K562 (cell line): Measurements from ENCODE around the gene MYO1D. TPM values are rescaled to one million over a fixed set of nuclear protein-coding genes. Genes with fewer than 3 reads are reported as not detected.

Source experiments
- ATAC-seq: fragments of 200-7000 bp; cut with Tn5 transposase; 3 replicates; pipeline ENCODE4 v1.9.1; 2020; ENCODE audit warnings: moderate library complexity
- BruUV-seq: library from RNA; stranded (reverse); fragments of 400-500 nt; replicated peaks from 2 replicates; lab custom pipeline; 2021; lab: Mats Ljungman, UMichigan
- CTCF ChIA-PET: fragments of 300-600 bp; formaldehyde crosslinking; extraction: SDS; loops from one replicate; lab custom pipeline; 2021; ENCODE audit warnings: low intra/inter-chr PET ratio; lab: Yijun Ruan, JAX
- POLR2A ChIA-PET: fragments of 300-600, 350-650 bp; sonication (Branson Sonifier 250); formaldehyde crosslinking; extraction: SDS; loops from one replicate; lab custom pipeline; 2021; ENCODE audit warnings: antibody characterized with exemption, inconsistent platforms; lab: Yijun Ruan, JAX
- DNase-seq, 4 experiments: peaks; one replicate each; pipeline versions ENCODE4 v3.0.0 to v3.0.0-alpha.2; 2011 to 2018; ENCODE audit warnings: low spot score in 3 of 4, mixed read lengths in 3 of 4; ENCODE audit errors: extremely low read depth in 1 of 4
- FAIRE-seq: peaks from 2 replicates; lab custom pipeline; 2011; peaks lifted over from hg19 to GRCh38; lab: Jason Lieb, UNC
- H2AFZ ChIP-seq: 2 replicates; pipeline ENCODE4 v1.6.0; 2011; ENCODE audit warnings: low read depth, low read length, control low read depth, inconsistent platforms
- H3K27ac ChIP-seq: fragments of 200-600 bp; 3 replicates; pipeline ENCODE4 v1.8.0; 2011; ENCODE audit warnings: low read depth, mild to moderate bottlenecking, control low read depth, inconsistent platforms, low read length, moderate library complexity, mixed read lengths; ENCODE audit errors: extremely low read depth
- H3K27me3 ChIP-seq, 2 experiments: fragments of 300-600 bp in 1 of 2; 2 replicates in 1 of 2; 3 replicates in 1 of 2; pipeline versions ENCODE4 v1.6.0 to v1.8.0; 2011; ENCODE audit warnings: inconsistent platforms in 2 of 2, low read length in 2 of 2, mild to moderate bottlenecking in 1 of 2, mixed read lengths in 1 of 2, moderate library complexity in 1 of 2; ENCODE audit not compliant: control insufficient read depth in 2 of 2, insufficient read depth in 2 of 2
- H3K36me3 ChIP-seq: fragments of 300-600 bp; 3 replicates; pipeline ENCODE4 v1.8.0; 2011; ENCODE audit warnings: mild to moderate bottlenecking, low read length, inconsistent platforms; ENCODE audit not compliant: control insufficient read depth, insufficient read depth
- H3K4me1 ChIP-seq, 2 experiments: fragments of 200-600 bp in 1 of 2; replicated peaks in 1 of 2; 2 replicates in 1 of 2; 3 replicates in 1 of 2; pipeline versions ENCODE4 v1.5.1 to v1.8.0; 2011; ENCODE audit warnings: inconsistent platforms in 2 of 2, low read length in 2 of 2, mild to moderate bottlenecking in 1 of 2, mixed read lengths in 1 of 2, moderate library complexity in 1 of 2; ENCODE audit not compliant: control insufficient read depth in 2 of 2, insufficient read depth in 2 of 2
- H3K4me2 ChIP-seq: 2 replicates; pipeline ENCODE4 v1.6.1; 2011; ENCODE audit warnings: low read length, control low read depth, inconsistent platforms, mixed read lengths; ENCODE audit not compliant: insufficient read depth
- H3K4me3 ChIP-seq: fragments of 200-600 bp; sonication (generic), shearing (Covaris generic); 2 replicates; pipeline ENCODE4 v1.5.1; 2016; ENCODE audit warnings: control low read depth, inconsistent platforms
- H3K79me2 ChIP-seq: fragments of 200-600 bp; 3 replicates; pipeline ENCODE4 v1.8.0; 2011; ENCODE audit warnings: low read length, inconsistent platforms; ENCODE audit not compliant: control insufficient read depth, insufficient read depth
- H3K9ac ChIP-seq, 2 experiments: 2 replicates each; pipeline versions ENCODE4 v1.6.0 to v1.6.1; 2011; ENCODE audit warnings: low read depth in 2 of 2, low read length in 2 of 2, control low read depth in 1 of 2, inconsistent platforms in 1 of 2, mild to moderate bottlenecking in 1 of 2, mixed read lengths in 1 of 2; ENCODE audit not compliant: insufficient read depth in 1 of 2
- H3K9me1 ChIP-seq: one replicate; pipeline ENCODE4 v1.6.0; 2011; ENCODE audit warnings: inconsistent platforms, mild to moderate bottlenecking, low read length, moderate library complexity; ENCODE audit not compliant: control insufficient read depth, insufficient read depth
- H3K9me3 ChIP-seq: replicated peaks from 2 replicates; pipeline ENCODE4 v1.5.1; 2011; ENCODE audit warnings: low read depth, low read length, inconsistent platforms; ENCODE audit not compliant: control insufficient read depth, insufficient read depth
- H4K20me1 ChIP-seq: replicated peaks from 2 replicates; pipeline ENCODE4 v1.6.1; 2011; ENCODE audit warnings: low read length, inconsistent platforms, mixed read lengths; ENCODE audit not compliant: control insufficient read depth, insufficient read depth
- CHCHD3 ChIP-seq: fragments of 250-450 bp; sonication (Bioruptor Pico); IDR thresholded peaks from 2 replicates; pipeline ENCODE4 v2.1.2; 2022; ENCODE audit warnings: mild to moderate bottlenecking
- CREB5 ChIP-seq: fragments of 250-450 bp; sonication (Bioruptor Pico); IDR thresholded peaks from 2 replicates; pipeline ENCODE4 v1.5.0; 2020; ENCODE audit warnings: mild to moderate bottlenecking
- EP300 ChIP-seq: IDR thresholded peaks from 2 replicates; pipeline ENCODE4 v1.6.1; 2012; ENCODE audit warnings: low read length, improper control_type of control experiment
- FOS ChIP-seq: IDR thresholded peaks from 3 replicates; pipeline ENCODE4 v1.6.1; 2011; ENCODE audit not compliant: insufficient read length; ENCODE audit errors: extremely low read depth
- HDAC1 ChIP-seq, 2 experiments: fragments of 450-650 bp; IDR thresholded peaks; 2 replicates each; pipeline ENCODE4 v1.6.1; 2016 to 2017; ENCODE audit warnings: inconsistent platforms in 1 of 2, mild to moderate bottlenecking in 1 of 2, moderate library complexity in 1 of 2
- RHOXF2B ChIP-seq: fragments of 250-450 bp; sonication (Bioruptor Pico); conservative IDR thresholded peaks from 2 replicates; pipeline ENCODE4 v1.5.1; 2021
- TAF1 ChIP-seq: IDR thresholded peaks from 2 replicates; pipeline ENCODE4 v1.6.1; 2011; ENCODE audit warnings: mild to moderate bottlenecking, low read length, moderate library complexity; ENCODE audit not compliant: insufficient read depth, control insufficient read depth, severe bottlenecking; ENCODE audit errors: extremely low read depth
- TCF7 ChIP-seq: sonication (generic); IDR thresholded peaks from 2 replicates; pipeline ENCODE4 v1.6.1; 2016; ENCODE audit warnings: antibody characterized with exemption, borderline replicate concordance
- TEAD2 ChIP-seq: fragments of 450-650 bp; IDR thresholded peaks from 2 replicates; pipeline ENCODE4 v1.6.1; 2016; ENCODE audit warnings: missing genetic modification characterization, control low read depth, missing compliant biosample characterization
- ZBTB5 ChIP-seq: fragments of 450-650 bp; IDR thresholded peaks from 2 replicates; pipeline ENCODE4 v1.6.1; 2017; ENCODE audit warnings: antibody characterized with exemption
- ZNF263 ChIP-seq: sonication (generic); formaldehyde crosslinking; IDR thresholded peaks from 2 replicates; pipeline ENCODE4 v1.8.0; 2022; ENCODE audit warnings: mild to moderate bottlenecking, missing genetic modification reagents, borderline replicate concordance
- ZNF384 ChIP-seq: IDR thresholded peaks from 2 replicates; pipeline ENCODE4 v1.6.1; 2012; ENCODE audit warnings: low read depth, low read length, improper control_type of control experiment
- ZNF699 ChIP-seq: fragments of 250-450 bp; sonication (Bioruptor Pico); IDR thresholded peaks from 2 replicates; pipeline ENCODE4 v1.8.0; 2021; ENCODE audit warnings: mild to moderate bottlenecking, moderate library complexity; ENCODE audit not compliant: insufficient replicate concordance
- ZNF740 ChIP-seq, 3 experiments: fragments of 200-800 bp in 1 of 3; sonication (Bioruptor generic) in 1 of 3; sonication (generic) in 1 of 3; formaldehyde crosslinking in 1 of 3; IDR thresholded peaks; 2 replicates each; pipeline versions ENCODE4 v1.6.1 to v1.8.0; 2016 to 2022; ENCODE audit warnings: mild to moderate bottlenecking in 2 of 3, missing compliant biosample characterization in 2 of 3, missing genetic modification characterization in 2 of 3, missing genetic modification reagents in 1 of 3
- ZNF76 ChIP-seq: fragments of 250-450 bp; sonication (Bioruptor Pico); IDR thresholded peaks from 2 replicates; pipeline ENCODE4 v1.4.0; 2020; ENCODE audit warnings: mild to moderate bottlenecking, moderate library complexity, borderline replicate concordance
- ZNF79 ChIP-seq: fragments of 250-450 bp; sonication (Bioruptor Pico); IDR thresholded peaks from 2 replicates; pipeline ENCODE4 v1.4.0; 2020; ENCODE audit warnings: low read depth, mild to moderate bottlenecking, moderate library complexity
- WGBS: fragments of 100-300 bp; shearing (Covaris generic); methylation state at CpG from one replicate; pipeline ENCODE4 v1.1.6; 2016; ENCODE audit warnings: low coverage, mixed read lengths; ENCODE audit not compliant: insufficient coverage; ENCODE audit errors: missing lambda C conversion rate; 5-methylcytosine and 5-hydroxymethylcytosine counted together
- in situ Hi-C: fragments of 300-500 bp; cut with MboI; formaldehyde crosslinking; loops from 4 replicates; pipeline ENCODE4 v1.15.0; 2018; ENCODE audit warnings: inconsistent platforms, mixed read lengths
- intact Hi-C: fragments of 100-400 bp; cut with micrococcal nuclease; formaldehyde crosslinking; loops from 2 replicates; pipeline ENCODE4 v1.14.2; 2022
- polyA plus RNA-seq, 8 experiments: library from polyadenylated mRNA; depleted of rRNA in 4 of 8; stranded (reverse) in 5 of 8; unstranded in 3 of 8; fragments of >200 nt; fragmentation: Nextera tagmentation in 2 of 8; fragmentation: Illumina TruSeq in 1 of 8; extraction: Ambion mirVana in 2 of 8; extraction: Trizol in 1 of 8; gene quantifications; 2 replicates each; pipeline versions ENCODE4 v1.2.1 to v1.2.3, GENCODE V29; 2011 to 2014; ENCODE audit warnings: inconsistent platforms in 1 of 8, missing spikeins in 1 of 8
- total RNA-seq, 7 experiments: library from RNA; depleted of rRNA in 6 of 7; stranded (reverse); fragments of >200 nt in 6 of 7; fragmentation: Illumina TruSeq in 2 of 7; extraction: Trizol in 2 of 7; gene quantifications; 2 replicates each; pipeline versions ENCODE4 v1.2.1 to v1.2.3, GENCODE V29; 2011 to 2021; ENCODE audit warnings: low replicate concordance in 1 of 7

Gene MYO1D
- total and polyA plus RNA-seq, 9 of the 15 experiments (the other 6 are each of a cell fraction or from before 2014, with no cell fraction given), result 2.1 to 71.2 (median 45.4) TPM

GRCh38 chr17:32831223-32831622 is 45.7 kb downstream of the MYO1D start:
- Histone ChIP-seq H3K79me2 (peaks cover 64% of the 10 kb centered on the region), H3K27me3 (no peaks in the 10 kb centered on the region), H3K9me1 (no peaks in the 10 kb centered on the region), H3K9ac (no peak overlapping the region), H3K4me2 (no peak overlapping the region), H3K27ac (no peak overlapping the region), H2AFZ (no peak overlapping the region), H3K36me3 (no peaks in the 10 kb centered on the region), H3K9me3 (no peaks in the 10 kb centered on the region), H4K20me1 (0 out of 2 replicates have a peak, but pooled peaks cover 4% of the 10 kb centered on the region)
- CTCF ChIA-PET, result no interaction called here
- no peak for FAIRE-seq
- BruUV-seq, result no TSS peak
- DNase-seq, result no peak
- intact Hi-C loops (no loop called here), in situ Hi-C loops (no loop called here)
- WGBS, result 68% methylated on average over 3 of the region's 3 CpGs
- POLR2A ChIA-PET, result no interaction called here
- TF ChIP-seq HDAC1 (IDR thresholded peaks at IDR 0.05) (no peak), TCF7 (no peak), ZNF76 (CRISPR knock-in tag) (no peak), ZNF740 (CRISPR knock-in tag; IDR thresholded peaks at IDR 0.05) (no peak), ZNF740 (tag; IDR thresholded peaks at IDR 0.05) (no peak), ZNF263 (no peak), FOS (no peak), TAF1 (no peak), TEAD2 (tag) (no peak), ZNF699 (CRISPR knock-in tag) (no peak), EP300 (no peak), RHOXF2B (no peak), CHCHD3 (CRISPR knock-in tag) (no peak), CREB5 (CRISPR knock-in tag) (no peak), ZNF384 (no peak), ZNF79 (no peak), ZBTB5 (no peak)
- TF ChIP-seq, all 486 proteins: peak for 0
- ATAC-seq, result no peak
- Histone ChIP-seq H3K4me3 (no peak overlapping the region), H3K4me1 (peaks cover 7 to 35% of the 10 kb centered on the region in 2 experiments; a peak in 4 of 5 replicates)
